Motor neuron (in vitro differentiated cells): ENCODE data around the gene BMP7. TPM values are rescaled to one million over a fixed set of nuclear protein-coding genes. Genes with fewer than 3 reads are reported as not detected.
"Not testable (repeated sequence)": the region's sequence is repeated elsewhere in the genome, so short reads cannot be mapped to it uniquely, and the experiment has no call there.

Source experiments
- ATAC-seq, 8 experiments: fragments of 200-7000 bp; cut with Tn5 transposase; replicated peaks in 6 of 8; 2 replicates each; pipeline ENCODE4 v1.8.0; 2021; ENCODE audit warnings: mild to moderate bottlenecking in 8 of 8, moderate library complexity in 8 of 8
- H3K27ac ChIP-seq, 2 donors: fragments of 250-450 bp; sonication (Bioruptor Pico); 2 replicates each; pipeline ENCODE4 v1.9.0; 2021; ENCODE audit warnings: antibody characterized with exemption in 2 of 2, mild to moderate bottlenecking in 2 of 2, moderate library complexity in 1 of 2
- H3K4me1 ChIP-seq, 2 donors: fragments of 250-450 bp; sonication (Bioruptor Pico); replicated peaks in 1 of 2; 2 replicates each; pipeline ENCODE4 v1.6.1; 2021; ENCODE audit warnings: antibody characterized with exemption in 2 of 2, mild to moderate bottlenecking in 2 of 2, moderate library complexity in 1 of 2
- H3K4me3 ChIP-seq, 5 donors: fragments of 250-450 bp; sonication (Bioruptor Pico); 2 replicates each; pipeline ENCODE4 v1.9.0; 2021; ENCODE audit warnings: antibody characterized with exemption in 5 of 5, mild to moderate bottlenecking in 5 of 5, moderate library complexity in 4 of 5
- WGBS, 10 experiments: fragments of 450-650 bp; shearing (Covaris generic); methylation state at CpG; one replicate each; pipeline ENCODE4 v1.0.0; 2022; 5-methylcytosine and 5-hydroxymethylcytosine counted together
- in situ Hi-C, 9 experiments: fragments of 400-800 bp; cut with MboI; loops; one replicate each; pipeline ENCODE4 v1.15.0; 2021; ENCODE audit warnings: low sequenced_read_pairs in 9 of 9, low pct_unique_long_range_greater_than_20kb in 2 of 9; ENCODE audit not compliant: unreplicated experiment in 9 of 9
- total RNA-seq, 8 experiments: library from RNA; unstranded; fragments of 300-600 nt; gene quantifications; 2 replicates each; pipeline versions ENCODE4 v1.2.3 to v1.2.4, GENCODE V29; 2022

Gene BMP7
- total RNA-seq, 8 experiments from 2014 or later, result 0.15 to 39.6 (median 22.1) TPM; not detected in 1

- H3K4me3 ChIP-seq, result no peak overlapping the region
- peak in 1 of 8 experiments; percentile 9 for ATAC-seq
- no peak overlapping the region for H3K27ac ChIP-seq
- H3K4me1 ChIP-seq, result peaks cover 4 to 8% of the 10 kb centered on the region in 2 donors
- in situ Hi-C loops, result no loop called here
- 0 to 100% (median 90%) methylated on average over 1 to 6 of the region's 8 CpGs; no CpG with 5 or more reads in 3 of the 10 experiments for WGBS, 10 experiments
Observed at GRCh38 chr20:57240581-57241362, 25.7 kb downstream of the BMP7 start.

GRCh38 chr20:57239725-57240124, 26.7 kb downstream of the BMP7 start:
- H3K4me3 ChIP-seq, in situ Hi-C loops, H3K27ac ChIP-seq, H3K4me1 ChIP-seq, ATAC-seq: not testable (repeated sequence)
- 80 to 100% (median 100%) methylated on average over 1 of the region's 1 CpG; no CpG with 5 or more reads in 2 of the 10 experiments for WGBS, 10 experiments

- in situ Hi-C loops, H3K4me1 ChIP-seq, ATAC-seq, H3K4me3 ChIP-seq, H3K27ac ChIP-seq: not testable (repeated sequence)
- 10 to 93% (median 40%) methylated on average over 1 to 3 of the region's 4 CpGs; no CpG with 5 or more reads in 5 of the 10 experiments for WGBS, 10 experiments
Observed at GRCh38 chr20:57239324-57239723, 27.1 kb downstream of the BMP7 start.

- ATAC-seq, result no peak
- no peak overlapping the region for H3K27ac ChIP-seq
- H3K4me3 ChIP-seq, result no peak overlapping the region
- in situ Hi-C loops, result no loop called here
- WGBS, 10 experiments, result 20 to 100% (median 94%) methylated on average over 1 to 4 of the region's 4 CpGs; no CpG with 5 or more reads in 1 of the 10 experiments
- H3K4me1 ChIP-seq, result peaks cover 0 to 5% of the 10 kb centered on the region in 2 donors
Observed at GRCh38 chr20:57238089-57238488, 28.4 kb downstream of the BMP7 start.

DNA sequence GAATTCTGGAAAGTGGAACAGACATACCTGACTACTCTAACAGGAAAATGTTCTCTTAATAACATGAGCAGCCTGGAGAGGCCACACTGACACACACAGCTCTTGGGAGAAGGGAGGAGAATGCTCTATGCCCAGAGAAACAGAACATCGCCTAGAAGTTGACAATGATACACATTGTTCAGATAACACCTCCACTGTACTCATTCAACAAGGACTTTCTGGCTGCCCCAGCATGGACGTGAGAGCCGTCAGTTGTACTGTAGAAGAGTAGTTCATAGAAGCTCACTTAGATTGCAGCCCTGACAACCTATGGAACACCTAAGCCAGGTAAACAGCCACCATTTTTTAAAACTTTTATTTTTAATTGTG, 28.9 kb downstream of the BMP7 start:
- ATAC-seq, result no peak
- no peak overlapping the region for H3K4me3 ChIP-seq
- whole genome bisulfite sequencing, 10 experiments, result 40 to 100% (median 80%) methylated on average over 1 to 3 of the region's 3 CpGs; no CpG with 5 or more reads in 3 of the 10 experiments
- H3K27ac ChIP-seq, result no peak overlapping the region
- H3K4me1 ChIP-seq, result peaks cover 0 to 5% of the 10 kb centered on the region in 2 donors
- in situ Hi-C loops, result no loop called here

DNA sequence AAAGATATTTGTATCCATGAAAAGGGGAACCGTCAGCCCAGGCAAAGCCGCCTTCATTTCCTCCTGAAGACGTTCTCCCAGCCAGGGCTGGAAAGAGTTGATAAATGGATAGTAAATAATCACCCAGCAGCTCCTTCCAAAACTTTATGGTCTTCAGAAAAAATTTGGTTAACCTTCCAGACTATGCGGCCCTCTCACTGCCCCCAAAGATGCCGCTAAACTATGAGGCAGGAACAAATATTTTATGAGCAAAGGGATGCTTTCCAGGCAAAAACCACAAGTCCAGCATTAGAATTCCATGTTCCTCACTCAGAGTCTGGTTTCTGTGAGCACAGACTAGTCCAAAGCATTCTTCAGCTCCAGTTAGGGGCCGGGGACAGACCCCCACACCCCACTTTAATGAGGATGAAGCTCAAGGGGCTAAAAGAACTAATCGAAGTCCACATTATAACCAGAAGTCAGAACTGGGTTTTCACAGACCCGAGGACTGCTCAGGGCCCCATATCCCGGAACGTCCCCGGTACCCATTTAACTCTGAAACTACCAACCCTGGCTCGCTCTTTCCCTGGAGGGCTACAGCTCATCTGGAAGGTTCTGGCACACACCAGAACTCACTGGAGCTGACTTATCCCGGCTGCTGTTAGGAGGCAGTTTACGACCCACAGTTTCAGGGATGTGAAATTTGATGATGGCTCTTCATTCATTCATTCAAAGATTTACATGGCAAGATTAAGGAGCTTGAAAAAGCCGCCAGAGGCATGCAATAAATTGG, 29.4 kb downstream of the BMP7 start:
- no peak for ATAC-seq
- no peak overlapping the region for H3K4me3 ChIP-seq
- in situ Hi-C loops, result no loop called here
- H3K4me1 ChIP-seq, result peaks cover 0 to 3% of the 10 kb centered on the region in 2 donors
- no peak overlapping the region for H3K27ac ChIP-seq
- WGBS, 10 experiments, result 2 to 100% (median 84%) methylated on average over 1 to 14 of the region's 15 CpGs; no CpG with 5 or more reads in 2 of the 10 experiments

- Histone ChIP-seq H3K27ac (no peak overlapping the region), H3K4me1 (no peaks in the 10 kb centered on the region), H3K4me3 (no peak overlapping the region)
- 17 to 78% (median 66%) methylated on average over 4 to 10 of the region's 11 CpGs; no CpG with 5 or more reads in 4 of the 10 experiments for WGBS, 10 experiments
- in situ Hi-C loops, result no loop called here
- ATAC-seq, result peak in 3 of 8 experiments; percentile 35 to 91 (median 65)
Observed at GRCh38 chr20:57234556-57235251, 31.7 kb downstream of the BMP7 start.

GRCh38 chr20:57231951-57232428, 34.5 kb downstream of the BMP7 start:
- H3K4me3 ChIP-seq, result no peak overlapping the region
- no peak overlapping the region for H3K27ac ChIP-seq
- no peaks in the 10 kb centered on the region for H3K4me1 ChIP-seq
- in situ Hi-C loops, result no loop called here
- ATAC-seq, result no peak
- WGBS, 10 experiments, result 92 to 100% (median 93%) methylated on average over 2 of the region's 2 CpGs; no CpG with 5 or more reads in 7 of the 10 experiments

DNA sequence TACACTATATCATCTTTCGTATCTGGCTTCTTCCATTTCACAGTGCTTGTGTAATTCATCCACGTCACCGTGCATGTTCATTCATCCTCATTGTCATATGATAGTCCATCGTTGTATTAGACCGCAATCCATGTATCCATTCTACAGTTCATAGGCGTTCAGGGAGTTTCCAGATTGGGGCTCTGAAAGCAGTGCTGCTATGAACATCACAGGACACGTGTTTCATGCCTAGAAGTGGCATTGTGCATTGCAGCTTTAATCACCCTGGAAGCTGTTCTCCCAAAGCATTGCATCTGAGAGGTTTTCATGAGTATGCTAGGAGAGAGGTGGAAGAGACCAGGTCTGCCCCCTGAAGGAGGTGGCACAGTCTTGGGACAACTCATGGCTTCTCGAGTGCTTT, 35.3 kb downstream of the BMP7 start:
- Histone ChIP-seq H3K4me1 (no peaks in the 10 kb centered on the region), H3K4me3 (no peak overlapping the region), H3K27ac (no peak overlapping the region)
- in situ Hi-C loops, result no loop called here
- ATAC-seq, result no peak
- 17 to 78% (median 67%) methylated on average over 3 to 8 of the region's 8 CpGs; no CpG with 5 or more reads in 2 of the 10 experiments for WGBS, 10 experiments

DNA sequence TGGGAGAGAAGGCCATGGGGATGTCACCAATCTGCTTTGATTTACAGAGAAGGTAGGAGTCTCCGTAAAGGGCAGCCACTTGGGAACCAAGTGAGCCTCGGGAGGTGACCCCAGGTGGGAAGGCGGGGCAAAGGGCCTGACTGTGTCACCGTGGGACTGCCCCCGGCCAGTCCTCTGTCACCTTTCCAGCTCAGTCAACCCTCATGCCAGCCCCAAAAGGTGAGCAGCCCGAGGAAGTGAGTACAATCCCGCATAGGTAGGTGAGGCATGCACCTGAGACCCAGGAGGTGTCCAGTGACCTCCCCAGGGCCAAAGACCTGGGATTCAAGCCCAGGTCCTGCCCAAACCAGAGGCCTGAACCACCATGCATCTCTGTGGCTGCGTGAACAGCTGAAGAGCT, 36.2 kb downstream of the BMP7 start:
- in situ Hi-C loops, result no loop called here
- WGBS, 10 experiments, result 40 to 100% (median 63%) methylated on average over 1 to 4 of the region's 8 CpGs; no CpG with 5 or more reads in 4 of the 10 experiments
- ATAC-seq, result no peak

GRCh38 chr20:57229490-57229889, 37.0 kb downstream of the BMP7 start:
- in situ Hi-C loops, result no loop called here
- Histone ChIP-seq H3K4me3 (no peak overlapping the region), H3K27ac (no peak overlapping the region), H3K4me1 (no peaks in the 10 kb centered on the region)
- 40 to 100% (median 80%) methylated on average over 1 to 4 of the region's 4 CpGs; no CpG with 5 or more reads in 5 of the 10 experiments for WGBS, 10 experiments
- no peak for ATAC-seq

More for the DNA sequence above, 36.2 kb downstream of the BMP7 start:
- no peak overlapping the region for H3K4me3 ChIP-seq
- H3K4me1 ChIP-seq, result no peaks in the 10 kb centered on the region
- H3K27ac ChIP-seq, result no peak overlapping the region

DNA sequence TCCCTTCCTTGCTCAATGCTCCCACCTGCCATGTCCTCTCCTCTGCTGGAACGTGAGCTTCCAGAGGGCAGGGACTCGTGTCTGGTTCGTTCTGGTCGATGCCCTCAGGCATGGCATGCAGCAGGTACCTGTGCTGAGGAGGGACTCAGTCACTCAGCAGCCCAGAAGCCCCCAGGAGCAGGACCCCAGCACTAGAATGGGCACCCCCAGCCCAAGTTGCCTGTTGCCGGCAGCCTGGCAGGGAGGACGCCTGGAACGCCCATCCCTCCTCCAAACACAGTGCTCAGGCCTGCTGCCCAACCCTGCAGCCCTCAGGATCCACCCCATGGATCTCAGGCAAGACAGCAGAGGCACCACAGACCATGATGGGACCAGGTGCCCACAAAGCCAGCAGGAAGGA, 40.6 kb downstream of the BMP7 start:
- Histone ChIP-seq H3K4me1 (no peaks in the 10 kb centered on the region), H3K27ac (no peak overlapping the region), H3K4me3 (no peak overlapping the region)
- 45 to 100% (median 77%) methylated on average over 1 to 4 of the region's 7 CpGs; no CpG with 5 or more reads in 5 of the 10 experiments for WGBS, 10 experiments
- in situ Hi-C loops, result no loop called here
- ATAC-seq, result no peak
